Measurements from ENCODE around the gene RNF113A. TPM values are rescaled to one million over a fixed set of nuclear protein-coding genes. Genes with fewer than 3 reads are reported as not detected.
A peak's percentile ranks its signal among the peaks of the same experiment; 100 is the strongest.
"Not testable (repeated sequence)": the region's sequence is repeated elsewhere in the genome, so short reads cannot be mapped to it uniquely, and the experiment has no call there.

The RNF113A gene
- total RNA-seq, 1 experiment from 2014 or later = 23.2 TPM

- TF ChIP-seq EZH2 (IDR thresholded peaks at IDR 0.05; ENCODE audit: low read depth) (no peak), CTCF (conservative IDR thresholded peaks at IDR 0.05) (no peak)
- H3K4me2 ChIP-seq = 0 out of 2 replicates have a peak overlapping the region, but pooled peaks have one; percentile 20
- DNase-seq = no peak
These were observed 27.6 kb upstream of the RNF113A start for GRCh38 chrX:119899125-119899524.

GRCh38 chrX:119895843-119896326, 24.4 kb upstream of the RNF113A start, which contains the start of gene AKAP14:
Gene AKAP14, plus strand, starts transcription at chrX:119895893. Its CDS starts 7,331 bp downstream, at chrX:119903224.
- Histone ChIP-seq H2AFZ (no peak within 1 kb of the TSS), H3K9me2 (ENCODE audit: insufficient read depth) (no peaks in the 10 kb centered on the region), H3K27me3 (ENCODE audit: insufficient read depth, low read depth) (no peaks in the 10 kb centered on the region), H3K27ac (no peak within 1 kb of the TSS), H3K36me3 (ENCODE audit: low read depth) (no peaks in the 10 kb centered on the region), H3F3A (ENCODE audit: insufficient read depth, low read depth) (no peaks in the 10 kb centered on the region; the same call in 1 of the 2 replicates), H3K4me1 (replicated peaks; ENCODE audit: insufficient read depth) (0 out of 2 replicates have a peak, but pooled peaks cover 4% of the 10 kb centered on the region), H3K4me3 (no peak within 1 kb of the TSS), H3K79me2 (ENCODE audit: low read depth) (no peaks in the 10 kb centered on the region), H4K20me1 (ENCODE audit: insufficient read depth) (no peaks in the 10 kb centered on the region), H3K4me2 (no peak within 1 kb of the TSS), H3K9me3 (ENCODE audit: insufficient read depth, low read depth) (no peaks in the 10 kb centered on the region)
- ChIA-PET POLR2A (ENCODE audit: unreplicated experiment) (interaction anchor here (0.6 kb wide), 1 partner anchor 317 kb away, joined by 4 read pairs; no protein-coding TSS in a partner anchor), CTCF (no interaction called here)
- DNase-seq = no peak
- no peak for TF ChIP-seq EZH2 (IDR thresholded peaks at IDR 0.05; ENCODE audit: low read depth)
- no peak for TF ChIP-seq CTCF (conservative IDR thresholded peaks at IDR 0.05)
- no TSS peak for BruUV-seq (replicated peaks)
- intact Hi-C loops (cut with micrococcal nuclease; ENCODE audit: unreplicated experiment) = no loop called here

More at GRCh38 chrX:119899125-119899524, 27.6 kb upstream of the RNF113A start:
- BruUV-seq (replicated peaks) = no TSS peak
- H3K4me1 ChIP-seq (replicated peaks; ENCODE audit: insufficient read depth) = 0 out of 2 replicates have a peak, but pooled peaks cover 4% of the 10 kb centered on the region
- H3K79me2 ChIP-seq (ENCODE audit: low read depth) = no peaks in the 10 kb centered on the region
- POLR2A ChIA-PET (ENCODE audit: unreplicated experiment) = interaction anchor here (0.6 to 0.7 kb wide), 2 partner anchors 11 to 377 kb away, joined by 6 to 10 read pairs; no protein-coding TSS in a partner anchor
- CTCF ChIA-PET = no interaction called here
- no peak overlapping the region for H3K4me3 ChIP-seq
- no peak overlapping the region for H2AFZ ChIP-seq
- no peaks in the 10 kb centered on the region for H3K27me3 ChIP-seq (ENCODE audit: insufficient read depth, low read depth)
- intact Hi-C loops (cut with micrococcal nuclease; ENCODE audit: unreplicated experiment) = no loop called here
- no peaks in the 10 kb centered on the region for H3K9me3 ChIP-seq (ENCODE audit: insufficient read depth, low read depth)
- no peak overlapping the region for H3K27ac ChIP-seq
- no peaks in the 10 kb centered on the region; the same call in 1 of the 2 replicates for H3F3A ChIP-seq (ENCODE audit: insufficient read depth, low read depth)
- no peaks in the 10 kb centered on the region for H4K20me1 ChIP-seq (ENCODE audit: insufficient read depth)
- no peaks in the 10 kb centered on the region for H3K9me2 ChIP-seq (ENCODE audit: insufficient read depth)
- no peaks in the 10 kb centered on the region for H3K36me3 ChIP-seq (ENCODE audit: low read depth)

GRCh38 chrX:119891961-119892692, 20.6 kb upstream of the RNF113A start:
- H3K4me3 ChIP-seq; BruUV-seq (replicated peaks); H3K9me3 ChIP-seq (ENCODE audit: insufficient read depth, low read depth); H3K79me2 ChIP-seq (ENCODE audit: low read depth); CTCF ChIA-PET; intact Hi-C loops (cut with micrococcal nuclease; ENCODE audit: unreplicated experiment); H3K36me3 ChIP-seq (ENCODE audit: low read depth); H2AFZ ChIP-seq; H4K20me1 ChIP-seq (ENCODE audit: insufficient read depth); H3K27ac ChIP-seq; H3K9me2 ChIP-seq (ENCODE audit: insufficient read depth); DNase-seq; H3K27me3 ChIP-seq (ENCODE audit: insufficient read depth, low read depth); H3K4me1 ChIP-seq (replicated peaks; ENCODE audit: insufficient read depth); H3F3A ChIP-seq (ENCODE audit: insufficient read depth, low read depth); H3K4me2 ChIP-seq: not testable (repeated sequence)
- POLR2A ChIA-PET (ENCODE audit: unreplicated experiment) = interaction anchor here (0.7 kb wide), 1 partner anchor 33 kb away, joined by 3 read pairs; no protein-coding TSS in a partner anchor

- CTCF ChIA-PET; POLR2A ChIA-PET (ENCODE audit: unreplicated experiment): not testable (repeated sequence)
These were observed 19.1 kb upstream of the RNF113A start for GRCh38 chrX:119890626-119891025.

More at GRCh38 chrX:119890626-119891025, 19.1 kb upstream of the RNF113A start:
- BruUV-seq (replicated peaks); intact Hi-C loops (cut with micrococcal nuclease; ENCODE audit: unreplicated experiment); H3K27ac ChIP-seq; H3K9me2 ChIP-seq (ENCODE audit: insufficient read depth); H3K4me2 ChIP-seq; H3K4me1 ChIP-seq (replicated peaks; ENCODE audit: insufficient read depth); H2AFZ ChIP-seq; H3K36me3 ChIP-seq (ENCODE audit: low read depth); H3K79me2 ChIP-seq (ENCODE audit: low read depth); H4K20me1 ChIP-seq (ENCODE audit: insufficient read depth); H3K9me3 ChIP-seq (ENCODE audit: insufficient read depth, low read depth); H3F3A ChIP-seq (ENCODE audit: insufficient read depth, low read depth); H3K4me3 ChIP-seq; DNase-seq; H3K27me3 ChIP-seq (ENCODE audit: insufficient read depth, low read depth): not testable (repeated sequence)

All from PC-9 (cell line).